ENCODE measurements around the gene SCARB1.

SCARB1 gene

GRCh38 chr12:124837958-124838803 lies 25.5 kb downstream of the SCARB1 start:
- no peak for DNase-seq

- no peak for DNase-seq
Measured at GRCh38 chr12:124837249-124837897, 26.3 kb downstream of the SCARB1 start.

GRCh38 chr12:124836759-124837158 lies 26.9 kb downstream of the SCARB1 start:
- DNase-seq: no peak

- no peak for DNase-seq
Measured at GRCh38 chr12:124835656-124836410, 27.8 kb downstream of the SCARB1 start.

GRCh38 chr12:124834822-124835221 lies 28.8 kb downstream of the SCARB1 start:
- DNase-seq: no peak

GRCh38 chr12:124833693-124834122 lies 30.0 kb downstream of the SCARB1 start:
- no peak for DNase-seq

- no peak for DNase-seq
Measured at GRCh38 chr12:124832856-124833255, 30.8 kb downstream of the SCARB1 start.

- DNase-seq: no peak
Measured at GRCh38 chr12:124831590-124831989, 32.1 kb downstream of the SCARB1 start.

GRCh38 chr12:124830306-124830705 lies 33.4 kb downstream of the SCARB1 start:
- DNase-seq: no peak

- DNase-seq: no peak
Measured at GRCh38 chr12:124829708-124830304, 33.9 kb downstream of the SCARB1 start.

GRCh38 chr12:124829008-124829707 lies 34.5 kb downstream of the SCARB1 start:
- DNase-seq: no peak

GRCh38 chr12:124828264-124829007 lies 35.2 kb downstream of the SCARB1 start:
- no peak for DNase-seq

- no peak for DNase-seq
Measured at GRCh38 chr12:124827588-124828184, 36.0 kb downstream of the SCARB1 start.

- no peak for DNase-seq
Measured at GRCh38 chr12:124824195-124824594, 39.5 kb downstream of the SCARB1 start.

GRCh38 chr12:124823272-124823970 lies 40.2 kb downstream of the SCARB1 start:
- DNase-seq: no peak

GRCh38 chr12:124822218-124822617 lies 41.4 kb downstream of the SCARB1 start:
- DNase-seq: no peak

- DNase-seq: no peak
Measured at GRCh38 chr12:124821252-124822200, 42.1 kb downstream of the SCARB1 start.

GRCh38 chr12:124820199-124820598 lies 43.5 kb downstream of the SCARB1 start:
- DNase-seq: no peak

GRCh38 chr12:124819525-124819924 lies 44.1 kb downstream of the SCARB1 start:
- no peak for DNase-seq
